HG02885 (cell line): ENCODE data around the gene SREBF1.

Experiments used
- ATAC-seq: cut with Tn5 transposase; IDR thresholded peaks from one replicate; pipeline ENCODE4 v1.9.1; 2021; ENCODE audit warnings: mild to moderate bottlenecking; ENCODE audit not compliant: unreplicated experiment, poor library complexity

SREBF1 gene

GRCh38 chr17:17767887-17768418 lies 68.8 kb downstream of the SREBF1 start:
- no peak for ATAC-seq

DNA sequence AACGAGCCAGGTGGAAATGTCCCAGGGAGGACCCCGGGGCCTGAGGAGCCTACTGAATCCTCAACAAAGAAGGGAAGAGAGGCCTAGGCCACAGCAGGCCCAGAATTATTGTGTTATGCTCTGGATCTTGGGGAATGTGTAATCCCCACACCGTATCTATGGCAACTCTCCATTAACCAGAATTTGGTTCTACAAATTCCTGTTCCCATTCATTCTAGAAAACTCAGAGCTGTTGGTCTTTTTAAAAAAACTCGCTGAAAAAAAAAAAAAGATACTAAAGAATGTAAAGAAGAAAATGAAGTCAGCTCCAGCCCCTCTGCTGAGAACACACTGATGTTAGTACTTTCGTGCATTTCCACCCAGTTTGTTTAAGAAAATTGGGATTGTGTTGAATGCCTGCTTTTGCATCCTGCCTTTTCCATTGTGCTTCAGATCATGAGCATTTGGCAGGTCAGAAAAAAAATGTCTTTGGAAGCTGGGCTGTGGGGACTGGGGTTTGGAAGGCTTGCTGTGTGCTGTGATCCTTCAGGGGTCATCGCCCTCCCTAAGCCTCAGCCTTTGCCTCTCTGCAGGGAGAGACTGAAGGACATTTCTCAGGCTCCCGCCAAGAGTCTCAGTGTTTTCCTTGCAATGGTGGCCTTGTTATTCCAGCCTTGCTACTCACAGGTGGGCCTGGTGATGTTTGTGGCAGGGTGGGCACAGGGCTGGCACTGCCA lies 69.5 kb downstream of the SREBF1 start:
- ATAC-seq, result no peak

DNA sequence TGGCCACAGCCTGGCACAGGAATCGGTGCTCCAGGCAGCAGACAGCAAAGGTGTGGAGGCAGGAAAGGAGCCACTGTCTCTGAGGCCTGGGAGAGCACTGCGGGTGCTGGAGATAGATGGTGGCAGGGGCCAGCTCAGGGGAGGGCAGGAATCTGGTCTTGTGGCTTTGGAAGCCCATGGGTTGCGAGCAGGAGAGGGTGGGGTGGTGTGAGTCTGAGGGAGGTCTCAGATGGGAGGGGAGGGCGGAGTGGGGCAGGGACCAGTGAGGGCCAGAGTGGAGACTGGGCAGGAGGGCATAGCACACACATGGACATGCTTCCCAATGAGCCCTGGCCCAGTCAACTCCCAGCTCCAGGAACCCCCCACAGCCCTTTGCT lies 70.1 kb downstream of the SREBF1 start:
- no peak for ATAC-seq

GRCh38 chr17:17766077-17766743 lies 70.6 kb downstream of the SREBF1 start:
- peak; percentile 84 for ATAC-seq

DNA sequence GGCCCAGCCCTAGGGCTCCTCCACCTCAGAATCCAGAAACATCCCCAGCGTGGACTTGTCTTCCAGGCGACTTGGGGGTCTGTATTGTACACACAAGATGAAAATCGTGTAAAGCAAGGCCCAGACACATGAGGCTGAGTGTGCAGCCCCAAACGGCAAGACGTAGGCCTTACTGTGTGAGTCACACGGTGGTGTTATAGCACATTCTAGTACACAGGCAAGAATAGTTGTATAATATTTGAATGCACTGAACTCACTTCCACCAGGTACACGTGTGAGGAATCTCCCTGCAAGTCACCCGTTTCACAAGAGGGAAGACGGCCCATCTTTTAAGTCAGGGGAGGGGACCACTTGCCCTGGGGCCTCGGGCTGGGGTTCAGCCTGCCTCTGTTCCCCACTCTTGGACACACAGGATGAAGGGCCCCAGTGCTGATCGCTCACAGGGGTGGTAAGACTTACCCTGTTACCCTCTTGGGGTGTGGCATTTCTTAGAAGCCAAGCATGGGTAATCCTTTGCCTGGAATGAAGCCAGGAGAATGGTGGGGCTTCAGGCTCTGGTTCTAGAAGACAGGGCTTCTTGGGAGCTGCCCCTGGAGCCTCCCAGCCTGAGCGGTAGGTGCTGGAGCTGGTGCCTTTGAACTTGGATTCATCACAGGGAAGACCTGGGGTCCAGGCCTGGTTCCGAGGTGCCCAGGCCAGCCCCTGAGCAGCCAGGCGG lies 71.3 kb downstream of the SREBF1 start:
- no peak for ATAC-seq

- ATAC-seq, result no peak
These were observed 73.1 kb downstream of the SREBF1 start for GRCh38 chr17:17763734-17764133.

- no peak for ATAC-seq
These were observed 73.7 kb downstream of the SREBF1 start for GRCh38 chr17:17763136-17763535.

GRCh38 chr17:17762744-17763105 lies 74.1 kb downstream of the SREBF1 start:
- no peak for ATAC-seq
